HepG2 (cell line): Measurements from ENCODE around the gene CDC42EP1. TPM values are rescaled to one million over a fixed set of nuclear protein-coding genes. Genes with fewer than 3 reads are reported as not detected.

Experiments used
- AKAP8 ChIP-seq: sonication (generic); formaldehyde crosslinking; IDR thresholded peaks from 2 replicates; pipeline ENCODE4 v1.5.1; 2020; ENCODE audit warnings: mild to moderate bottlenecking, missing genetic modification reagents
- ARNTL ChIP-seq: sonication (generic); formaldehyde crosslinking; IDR thresholded peaks from 2 replicates; pipeline ENCODE4 v1.4.0; 2020; ENCODE audit warnings: mild to moderate bottlenecking, missing genetic modification reagents
- ATF7-NPFF ChIP-seq: sonication (generic); formaldehyde crosslinking; IDR thresholded peaks from 2 replicates; pipeline ENCODE4 v1.8.1; 2023; ENCODE audit warnings: mild to moderate bottlenecking, low read depth, missing genetic modification reagents, moderate library complexity
- ELF4 ChIP-seq: sonication (generic); formaldehyde crosslinking; IDR thresholded peaks from 2 replicates; pipeline ENCODE4 v1.5.0; 2020; ENCODE audit warnings: missing genetic modification reagents, mild to moderate bottlenecking, moderate library complexity, borderline replicate concordance
- ESRRA ChIP-seq: sonication (generic); formaldehyde crosslinking; IDR thresholded peaks from 2 replicates; pipeline ENCODE4 v1.5.1; 2020; ENCODE audit warnings: mild to moderate bottlenecking, low read depth, missing genetic modification reagents
- FOXK1 ChIP-seq: sonication (generic); formaldehyde crosslinking; IDR thresholded peaks from 2 replicates; pipeline ENCODE4 v1.4.0; 2020; ENCODE audit warnings: low read depth, missing genetic modification reagents, borderline replicate concordance
- KLF16 ChIP-seq, 2 experiments: sonication (generic) in 1 of 2; formaldehyde crosslinking in 1 of 2; IDR thresholded peaks; 2 replicates each; pipeline versions ENCODE4 v1.6.1 to v1.8.0; 2016 to 2023; ENCODE audit warnings: missing genetic modification reagents in 2 of 2, missing compliant biosample characterization in 1 of 2
- KLF6 ChIP-seq: IDR thresholded peaks from 2 replicates; pipeline ENCODE4 v1.8.0; 2016; ENCODE audit warnings: missing biosample characterization, missing genetic modification reagents
- MTF2 ChIP-seq: sonication (generic); formaldehyde crosslinking; IDR thresholded peaks from 2 replicates; pipeline ENCODE4 v1.5.0; 2020; ENCODE audit warnings: missing genetic modification reagents, borderline replicate concordance
- MXD4 ChIP-seq: IDR thresholded peaks from 2 replicates; pipeline ENCODE4 v1.6.1; 2016; ENCODE audit warnings: mild to moderate bottlenecking, missing biosample characterization, missing genetic modification reagents
- NFIB ChIP-seq: sonication (generic); formaldehyde crosslinking; IDR thresholded peaks from 2 replicates; pipeline ENCODE4 v1.9.0; 2021; ENCODE audit warnings: missing genetic modification reagents, mild to moderate bottlenecking, borderline replicate concordance
- SMYD3 ChIP-seq: sonication (generic); formaldehyde crosslinking; IDR thresholded peaks from 2 replicates; pipeline ENCODE4 v1.8.1; 2023; ENCODE audit warnings: mild to moderate bottlenecking, missing genetic modification reagents
- SRY ChIP-seq: sonication (generic); formaldehyde crosslinking; IDR thresholded peaks from 2 replicates; pipeline ENCODE4 v1.8.0; 2022; ENCODE audit warnings: mild to moderate bottlenecking, missing genetic modification reagents
- ZBTB21 ChIP-seq: sonication (generic); formaldehyde crosslinking; IDR thresholded peaks from 2 replicates; pipeline ENCODE4 v1.4.0; 2020; ENCODE audit warnings: missing genetic modification reagents
- ZNF292 ChIP-seq: sonication (generic); formaldehyde crosslinking; IDR thresholded peaks from 2 replicates; pipeline ENCODE4 v1.8.1; 2022; ENCODE audit warnings: mild to moderate bottlenecking, low read depth, missing genetic modification reagents, borderline replicate concordance
- ZNF331 ChIP-seq: sonication (generic); formaldehyde crosslinking; IDR thresholded peaks from 2 replicates; pipeline ENCODE4 v1.4.0; 2020; ENCODE audit warnings: missing genetic modification reagents
- ZNF549 ChIP-seq: sonication (generic); formaldehyde crosslinking; IDR thresholded peaks from 2 replicates; pipeline ENCODE4 v1.5.0; 2020; ENCODE audit warnings: missing genetic modification reagents
- ZNF570 ChIP-seq: sonication (generic); formaldehyde crosslinking; IDR thresholded peaks from 2 replicates; pipeline ENCODE4 v1.4.0; 2020; ENCODE audit warnings: mild to moderate bottlenecking, missing genetic modification reagents, borderline replicate concordance
- ZNF615 ChIP-seq: sonication (generic); formaldehyde crosslinking; IDR thresholded peaks from 2 replicates; pipeline ENCODE4 v1.5.0; 2020; ENCODE audit warnings: mild to moderate bottlenecking, missing genetic modification reagents, borderline replicate concordance
- ZNF713 ChIP-seq: sonication (generic); formaldehyde crosslinking; IDR thresholded peaks from 2 replicates; pipeline ENCODE4 v1.4.0; 2020; ENCODE audit warnings: mild to moderate bottlenecking, missing genetic modification reagents
- ZNF781 ChIP-seq: sonication (generic); formaldehyde crosslinking; IDR thresholded peaks from 2 replicates; pipeline ENCODE4 v1.5.1; 2020; ENCODE audit warnings: borderline replicate concordance, mild to moderate bottlenecking, missing genetic modification reagents; ENCODE audit errors: not compliant biosample characterization
- ZNF878 ChIP-seq: sonication (generic); formaldehyde crosslinking; IDR thresholded peaks from 2 replicates; pipeline ENCODE4 v1.8.1; 2023; ENCODE audit warnings: mild to moderate bottlenecking, missing genetic modification reagents, moderate library complexity
- polyA plus RNA-seq, 8 experiments: library from polyadenylated mRNA; depleted of rRNA in 3 of 8; stranded (reverse) in 7 of 8; unstranded in 1 of 8; fragments of >200 nt; fragmentation: Illumina TruSeq in 4 of 8; extraction: Trizol in 4 of 8; gene quantifications; 2 replicates each; pipeline versions ENCODE4 v1.2.1 to v1.2.3, GENCODE V29; 2011 to 2016; ENCODE audit warnings: low read depth in 4 of 8, missing spikeins in 1 of 8, mixed read lengths in 1 of 8; ENCODE audit not compliant: insufficient read depth in 1 of 8
- total RNA-seq, 5 experiments: library from RNA; depleted of rRNA; stranded (reverse); fragments of >200 nt; fragmentation: Illumina TruSeq; extraction: Trizol; gene quantifications; 2 replicates each; pipeline ENCODE4 v1.2.3, GENCODE V29; 2016; ENCODE audit warnings: low read depth in 1 of 5
- TF ChIP-seq, protein P1 (sequence below): sonication (generic); formaldehyde crosslinking; IDR thresholded peaks from 2 replicates; pipeline ENCODE4 v1.5.0; 2020; ENCODE audit warnings: missing genetic modification reagents, mild to moderate bottlenecking, borderline replicate concordance
- TF ChIP-seq, protein P2 (sequence below): sonication (generic); formaldehyde crosslinking; IDR thresholded peaks from 2 replicates; pipeline ENCODE4 v1.4.0; 2020; ENCODE audit warnings: missing genetic modification reagents, mild to moderate bottlenecking, borderline replicate concordance
- TF ChIP-seq, protein P3 (sequence below): sonication (generic); IDR thresholded peaks from 2 replicates; pipeline ENCODE4 v1.6.1; 2016; ENCODE audit warnings: low read depth, borderline replicate concordance
- TF ChIP-seq, protein P4 (sequence below): IDR thresholded peaks from 2 replicates; pipeline ENCODE4 v1.6.1; 2016; ENCODE audit warnings: mild to moderate bottlenecking, missing biosample characterization, missing genetic modification reagents

The CDC42EP1 gene
- total and polyA plus RNA-seq, 2 of the 13 experiments (the other 11 are each of a cell fraction or from before 2014, with no cell fraction given): 17.1 to 29.5 TPM

DNA sequence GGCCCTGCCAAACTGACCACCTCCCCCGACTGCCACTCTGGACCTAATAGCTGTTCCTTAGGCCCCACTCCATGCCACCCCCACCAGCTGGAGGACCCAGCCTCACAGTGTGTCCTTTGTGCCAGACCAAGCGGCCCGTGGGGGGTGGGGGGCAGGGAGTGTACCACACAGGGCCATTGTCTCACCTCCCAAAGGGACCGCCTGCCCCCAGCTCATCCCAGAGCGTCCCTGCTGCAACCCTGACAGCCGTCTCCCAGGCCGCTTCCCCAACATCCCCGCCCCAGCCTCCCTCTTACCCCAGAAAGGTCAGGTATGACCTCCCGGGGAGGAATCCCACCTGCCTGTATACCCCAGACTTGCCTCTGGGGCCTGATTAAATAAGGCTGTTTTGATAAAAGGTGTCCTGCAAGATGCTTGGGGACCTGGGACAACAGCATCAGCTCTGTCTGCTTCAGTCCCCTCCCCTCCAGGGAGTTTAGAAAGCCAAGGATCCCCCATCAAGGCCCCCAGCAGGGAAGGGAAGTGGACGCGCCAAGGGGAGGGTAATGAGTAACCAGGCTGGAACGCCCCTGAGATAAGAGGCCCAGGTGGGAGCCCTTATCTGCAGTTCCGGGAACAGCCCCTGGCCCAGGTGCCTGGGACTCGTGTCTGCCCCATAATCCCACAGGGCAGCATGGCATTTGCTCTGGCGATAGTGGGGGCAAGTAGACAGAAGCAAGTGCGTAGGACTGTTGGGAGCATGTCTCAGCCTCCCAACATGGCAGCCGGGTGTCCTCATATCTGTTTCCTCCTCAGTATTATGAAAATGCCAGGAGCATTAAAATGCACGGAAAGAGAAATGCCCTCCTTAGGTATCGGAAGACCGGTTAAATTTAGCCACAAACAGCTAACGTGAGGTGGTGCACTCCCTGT, 9.0 kb downstream of the CDC42EP1 start (continued):
- TF ChIP-seq ESRRA (no peak), ZNF878 (CRISPR knock-in tag) (peak; percentile 85; the same call in 1 of the 2 replicates), ZNF292 (CRISPR knock-in tag) (0 out of 2 replicates have a peak, but pooled peaks have one; percentile 9), ELF4 (CRISPR knock-in tag) (peak; percentile 86; the same call in 1 of the 2 replicates), MTF2 (CRISPR knock-in tag) (no peak), NFIB (CRISPR knock-in tag) (no peak), ZBTB21 (CRISPR knock-in tag) (no peak), FOXK1 (peak; percentile 28; the same call in 1 of the 2 replicates), ZNF713 (CRISPR knock-in tag) (no peak), ZNF549 (CRISPR knock-in tag) (no peak), SMYD3 (peak; percentile 93), ZNF781 (CRISPR knock-in tag) (peak; percentile 78), AKAP8 (CRISPR knock-in tag) (peak; percentile 100), ZNF331 (CRISPR knock-in tag) (peak; percentile 55), SRY (peak; percentile 68; the same call in 1 of the 2 replicates), ATF7-NPFF (CRISPR knock-in tag) (no peak; the same call in 1 of the 2 replicates), ZNF570 (CRISPR knock-in tag) (no peak), MXD4 (no peak; the same call in 1 of the 2 replicates), ARNTL (CRISPR knock-in tag) (peak; percentile 80), ZNF615 (CRISPR knock-in tag) (no peak), KLF16 (CRISPR knock-in tag; IDR thresholded peaks at IDR 0.05) (peak in 1 of 2 experiments; percentile 85; a peak in 2 of 4 replicates), KLF6 (CRISPR knock-in tag) (0 out of 2 replicates have a peak, but pooled peaks have one; percentile 62)
- TF ChIP-seq, protein P1, sequence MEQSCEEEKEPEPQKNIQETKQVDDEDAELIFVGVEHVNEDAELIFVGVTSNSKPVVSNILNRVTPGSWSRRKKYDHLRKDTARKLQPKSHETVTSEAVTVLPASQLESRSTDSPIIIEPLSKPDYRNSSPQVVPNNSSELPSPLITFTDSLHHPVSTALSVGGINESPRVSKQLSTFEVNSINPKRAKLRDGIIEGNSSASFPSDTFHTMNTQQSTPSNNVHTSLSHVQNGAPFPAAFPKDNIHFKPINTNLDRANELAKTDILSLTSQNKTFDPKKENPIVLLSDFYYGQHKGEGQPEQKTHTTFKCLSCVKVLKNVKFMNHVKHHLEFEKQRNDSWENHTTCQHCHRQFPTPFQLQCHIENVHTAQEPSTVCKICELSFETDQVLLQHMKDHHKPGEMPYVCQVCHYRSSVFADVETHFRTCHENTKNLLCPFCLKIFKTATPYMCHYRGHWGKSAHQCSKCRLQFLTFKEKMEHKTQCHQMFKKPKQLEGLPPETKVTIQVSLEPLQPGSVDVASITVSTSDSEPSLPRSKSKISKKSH (CRISPR knock-in tag): peak; percentile 85; the same call in 1 of the 2 replicates
- TF ChIP-seq, protein P2, sequence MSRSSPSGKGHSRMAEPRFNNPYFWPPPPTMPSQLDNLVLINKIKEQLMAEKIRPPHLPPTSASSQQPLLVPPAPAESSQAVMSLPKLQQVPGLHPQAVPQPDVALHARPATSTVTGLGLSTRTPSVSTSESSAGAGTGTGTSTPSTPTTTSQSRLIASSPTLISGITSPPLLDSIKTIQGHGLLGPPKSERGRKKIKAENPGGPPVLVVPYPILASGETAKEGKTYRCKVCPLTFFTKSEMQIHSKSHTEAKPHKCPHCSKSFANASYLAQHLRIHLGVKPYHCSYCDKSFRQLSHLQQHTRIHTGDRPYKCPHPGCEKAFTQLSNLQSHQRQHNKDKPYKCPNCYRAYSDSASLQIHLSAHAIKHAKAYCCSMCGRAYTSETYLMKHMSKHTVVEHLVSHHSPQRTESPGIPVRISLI (CRISPR knock-in tag): no peak
- TF ChIP-seq, protein P3, sequence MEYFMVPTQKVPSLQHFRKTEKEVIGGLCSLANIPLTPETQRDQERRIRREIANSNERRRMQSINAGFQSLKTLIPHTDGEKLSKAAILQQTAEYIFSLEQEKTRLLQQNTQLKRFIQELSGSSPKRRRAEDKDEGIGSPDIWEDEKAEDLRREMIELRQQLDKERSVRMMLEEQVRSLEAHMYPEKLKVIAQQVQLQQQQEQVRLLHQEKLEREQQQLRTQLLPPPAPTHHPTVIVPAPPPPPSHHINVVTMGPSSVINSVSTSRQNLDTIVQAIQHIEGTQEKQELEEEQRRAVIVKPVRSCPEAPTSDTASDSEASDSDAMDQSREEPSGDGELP: peak; percentile 93
- TF ChIP-seq, protein P4, sequence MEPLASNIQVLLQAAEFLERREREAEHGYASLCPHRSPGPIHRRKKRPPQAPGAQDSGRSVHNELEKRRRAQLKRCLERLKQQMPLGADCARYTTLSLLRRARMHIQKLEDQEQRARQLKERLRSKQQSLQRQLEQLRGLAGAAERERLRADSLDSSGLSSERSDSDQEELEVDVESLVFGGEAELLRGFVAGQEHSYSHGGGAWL (CRISPR knock-in tag): no peak
